HG03064 (cell line): ENCODE results near the gene RIMBP2.
A peak's percentile ranks its signal among the peaks of the same experiment; 100 is the strongest.
"Not testable (repeated sequence)": the region's sequence is repeated elsewhere in the genome, so short reads cannot be mapped to it uniquely, and the experiment has no call there.

Experiments used
- ATAC-seq: cut with Tn5 transposase; IDR thresholded peaks from one replicate; pipeline ENCODE4 v1.9.1; 2021; ENCODE audit warnings: low read depth; ENCODE audit not compliant: unreplicated experiment

The RIMBP2 gene

GRCh38 chr12:130715998-130716968 is at the start of gene RIMBP2:
TSS of gene RIMBP2 (minus strand) at chr12:130716299. CDS start at chr12:130479013, 237,286 bp downstream.
- no peak for ATAC-seq

- ATAC-seq, result no peak
Observed at GRCh38 chr12:130765186-130765659, 49.1 kb upstream of the RIMBP2 start.

- no peak for ATAC-seq
Observed at GRCh38 chr12:130764475-130765185, 48.5 kb upstream of the RIMBP2 start.

GRCh38 chr12:130764073-130764472 is 48.0 kb upstream of the RIMBP2 start:
- no peak for ATAC-seq

- ATAC-seq, result no peak
Observed at GRCh38 chr12:130762319-130762675, 46.2 kb upstream of the RIMBP2 start.

- ATAC-seq, result no peak
Observed at GRCh38 chr12:130761537-130762318, 45.6 kb upstream of the RIMBP2 start.

GRCh38 chr12:130754234-130754901 is 38.3 kb upstream of the RIMBP2 start:
- ATAC-seq, result no peak

GRCh38 chr12:130752692-130753230 is 36.7 kb upstream of the RIMBP2 start:
- ATAC-seq, result no peak

- ATAC-seq, result not testable (repeated sequence)
Observed at GRCh38 chr12:130752037-130752436, 35.9 kb upstream of the RIMBP2 start.

GRCh38 chr12:130748786-130749185 is 32.7 kb upstream of the RIMBP2 start:
- ATAC-seq, result no peak

GRCh38 chr12:130747867-130748740 is 32.0 kb upstream of the RIMBP2 start:
- peak; percentile 94 for ATAC-seq

GRCh38 chr12:130746546-130746945 is 30.4 kb upstream of the RIMBP2 start:
- no peak for ATAC-seq

- no peak for ATAC-seq
Observed at GRCh38 chr12:130745921-130746320, 29.8 kb upstream of the RIMBP2 start.

GRCh38 chr12:130744274-130744673 is 28.2 kb upstream of the RIMBP2 start:
- ATAC-seq, result no peak

- ATAC-seq, result no peak
Observed at GRCh38 chr12:130743606-130744005, 27.5 kb upstream of the RIMBP2 start.

GRCh38 chr12:130743176-130743575 is 27.1 kb upstream of the RIMBP2 start:
- ATAC-seq, result no peak

- no peak for ATAC-seq
Observed at GRCh38 chr12:130742716-130743115, 26.6 kb upstream of the RIMBP2 start.

GRCh38 chr12:130742112-130742511 is 26.0 kb upstream of the RIMBP2 start:
- no peak for ATAC-seq

GRCh38 chr12:130739571-130739970 is 23.5 kb upstream of the RIMBP2 start:
- no peak for ATAC-seq
